Smooth muscle cell (in vitro differentiated cells): ENCODE data around the gene CARMIL1. TPM values are rescaled to one million over a fixed set of nuclear protein-coding genes. Genes with fewer than 3 reads are reported as not detected.

Experiments used
- DNase-seq: peaks from one replicate; lab custom pipeline; 2025; ENCODE audit not compliant: unreplicated experiment; lab: John Stamatoyannopoulos, UW
- H2AFZ ChIP-seq: fragments of 200-600 bp; sonication (generic); 2 replicates; pipeline ENCODE4 v1.6.0; 2016; ENCODE audit warnings: antibody characterized with exemption, low read depth, mild to moderate bottlenecking
- H3F3A ChIP-seq: fragments of 200-600 bp; sonication (generic); 2 replicates; pipeline ENCODE4 v1.6.0; 2017; ENCODE audit warnings: antibody characterized with exemption, low read depth
- H3K27ac ChIP-seq: fragments of 200-600 bp; sonication (generic); 2 replicates; pipeline ENCODE4 v1.5.1; 2016; ENCODE audit warnings: low read depth, mild to moderate bottlenecking
- H3K27me3 ChIP-seq: fragments of 200-600 bp; sonication (generic); 2 replicates; pipeline ENCODE4 v1.6.1; 2016; ENCODE audit warnings: low read depth, mild to moderate bottlenecking
- H3K36me3 ChIP-seq: fragments of 200-600 bp; sonication (generic); 2 replicates; pipeline ENCODE4 v1.5.1; 2016; ENCODE audit warnings: low read depth
- H3K4me1 ChIP-seq: fragments of 200-600 bp; sonication (generic); 2 replicates; pipeline ENCODE4 v1.5.1; 2016; ENCODE audit warnings: low read depth
- H3K4me2 ChIP-seq: fragments of 200-600 bp; sonication (generic); 2 replicates; pipeline ENCODE4 v1.6.0; 2016; ENCODE audit warnings: mild to moderate bottlenecking
- H3K4me3 ChIP-seq: fragments of 200-600 bp; sonication (generic); 2 replicates; pipeline ENCODE4 v1.5.1; 2016; ENCODE audit warnings: mild to moderate bottlenecking
- H3K79me2 ChIP-seq: fragments of 200-600 bp; sonication (generic); 2 replicates; pipeline ENCODE4 v1.6.0; 2016; ENCODE audit warnings: low read depth, mild to moderate bottlenecking
- H3K9ac ChIP-seq: fragments of 200-600 bp; sonication (generic); 2 replicates; pipeline ENCODE4 v1.6.0; 2016; ENCODE audit warnings: low read depth
- H3K9me3 ChIP-seq: fragments of 200-600 bp; sonication (generic); replicated peaks from 2 replicates; pipeline ENCODE4 v1.5.1; 2016; ENCODE audit warnings: low read depth
- H4K20me1 ChIP-seq: fragments of 200-600 bp; sonication (generic); 2 replicates; pipeline ENCODE4 v1.6.0; 2016; ENCODE audit warnings: low read depth
- WGBS: methylation state at CpG from one replicate; pipeline ENCODE4 v1.1.7; 2016; ENCODE audit warnings: low lambda C conversion rate; 5-methylcytosine and 5-hydroxymethylcytosine counted together
- polyA plus RNA-seq: library from polyadenylated mRNA; unstranded; fragments of >200 nt; fragmentation: Nextera tagmentation; extraction: Ambion mirVana; gene quantifications from 2 replicates; pipeline ENCODE4 v1.2.1, GENCODE V29; 2016
- total RNA-seq: library from RNA; depleted of rRNA; stranded (reverse); fragments of >200 nt; gene quantifications from 2 replicates; pipeline ENCODE4 v1.2.3, GENCODE V29; 2014
- TF ChIP-seq, protein P1 (sequence below): fragments of 200-600 bp; sonication (generic); IDR thresholded peaks from 2 replicates; pipeline ENCODE4 v1.5.1; 2017; ENCODE audit warnings: borderline replicate concordance, mild to moderate bottlenecking, antibody characterized with exemption; ENCODE audit not compliant: insufficient read depth, poor library complexity, severe bottlenecking

The CARMIL1 gene
- total and polyA plus RNA-seq, 2 experiments from 2014 or later, result 7.6 to 24.1 TPM

- no peaks in the 10 kb centered on the region for H3F3A ChIP-seq
- no peak overlapping the region for H3K4me2 ChIP-seq
- no peak overlapping the region for H2AFZ ChIP-seq
- TF ChIP-seq, protein P1, sequence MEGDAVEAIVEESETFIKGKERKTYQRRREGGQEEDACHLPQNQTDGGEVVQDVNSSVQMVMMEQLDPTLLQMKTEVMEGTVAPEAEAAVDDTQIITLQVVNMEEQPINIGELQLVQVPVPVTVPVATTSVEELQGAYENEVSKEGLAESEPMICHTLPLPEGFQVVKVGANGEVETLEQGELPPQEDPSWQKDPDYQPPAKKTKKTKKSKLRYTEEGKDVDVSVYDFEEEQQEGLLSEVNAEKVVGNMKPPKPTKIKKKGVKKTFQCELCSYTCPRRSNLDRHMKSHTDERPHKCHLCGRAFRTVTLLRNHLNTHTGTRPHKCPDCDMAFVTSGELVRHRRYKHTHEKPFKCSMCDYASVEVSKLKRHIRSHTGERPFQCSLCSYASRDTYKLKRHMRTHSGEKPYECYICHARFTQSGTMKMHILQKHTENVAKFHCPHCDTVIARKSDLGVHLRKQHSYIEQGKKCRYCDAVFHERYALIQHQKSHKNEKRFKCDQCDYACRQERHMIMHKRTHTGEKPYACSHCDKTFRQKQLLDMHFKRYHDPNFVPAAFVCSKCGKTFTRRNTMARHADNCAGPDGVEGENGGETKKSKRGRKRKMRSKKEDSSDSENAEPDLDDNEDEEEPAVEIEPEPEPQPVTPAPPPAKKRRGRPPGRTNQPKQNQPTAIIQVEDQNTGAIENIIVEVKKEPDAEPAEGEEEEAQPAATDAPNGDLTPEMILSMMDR, result no peak
- no peak for DNase-seq
- no peak overlapping the region for H3K4me3 ChIP-seq
- no peaks in the 10 kb centered on the region for H3K27me3 ChIP-seq
- H3K36me3 ChIP-seq, result no peaks in the 10 kb centered on the region
- peak overlapping the region; percentile 82 for H3K27ac ChIP-seq
- no peaks in the 10 kb centered on the region for H3K9me3 ChIP-seq
- no peak overlapping the region for H3K9ac ChIP-seq
- H3K79me2 ChIP-seq, result no peaks in the 10 kb centered on the region
- no peaks in the 10 kb centered on the region for H4K20me1 ChIP-seq
- H3K4me1 ChIP-seq, result peaks cover 11% of the 10 kb centered on the region
- WGBS, result 70% methylated on average over 4 of the region's 4 CpGs
Observed at GRCh38 chr6:25504661-25505060, 225.5 kb downstream of the CARMIL1 start.

DNA sequence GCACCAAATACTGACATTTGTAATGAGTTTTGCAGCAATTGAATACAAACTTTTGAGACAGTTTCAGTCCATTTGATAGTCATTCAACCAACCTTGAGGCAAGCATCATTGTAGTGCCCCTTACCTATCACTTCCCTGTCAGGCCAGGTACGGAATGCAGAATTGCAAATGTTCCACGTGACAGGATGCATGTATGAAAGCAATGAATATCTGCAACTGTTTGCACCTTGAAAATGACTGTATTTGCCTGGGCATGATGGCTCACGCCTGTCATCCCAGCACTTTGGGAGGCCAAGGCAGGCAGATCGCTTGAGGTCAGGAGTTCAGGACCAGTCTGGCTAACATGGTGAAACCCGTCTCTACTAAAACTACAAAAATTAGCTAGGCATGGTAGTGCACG is 226.8 kb downstream of the CARMIL1 start:
- Histone ChIP-seq H3K36me3 (no peaks in the 10 kb centered on the region), H4K20me1 (no peaks in the 10 kb centered on the region), H3K4me1 (peaks cover 16% of the 10 kb centered on the region), H3K4me2 (no peak overlapping the region), H3K27me3 (no peaks in the 10 kb centered on the region), H3K4me3 (no peak overlapping the region), H2AFZ (no peak overlapping the region), H3K27ac (no peak overlapping the region), H3K9me3 (no peaks in the 10 kb centered on the region), H3K79me2 (no peaks in the 10 kb centered on the region), H3K9ac (no peak overlapping the region), H3F3A (no peaks in the 10 kb centered on the region)
- 74% methylated on average over 6 of the region's 6 CpGs for WGBS
- DNase-seq, result no peak
- TF ChIP-seq, protein P1, result no peak

DNA sequence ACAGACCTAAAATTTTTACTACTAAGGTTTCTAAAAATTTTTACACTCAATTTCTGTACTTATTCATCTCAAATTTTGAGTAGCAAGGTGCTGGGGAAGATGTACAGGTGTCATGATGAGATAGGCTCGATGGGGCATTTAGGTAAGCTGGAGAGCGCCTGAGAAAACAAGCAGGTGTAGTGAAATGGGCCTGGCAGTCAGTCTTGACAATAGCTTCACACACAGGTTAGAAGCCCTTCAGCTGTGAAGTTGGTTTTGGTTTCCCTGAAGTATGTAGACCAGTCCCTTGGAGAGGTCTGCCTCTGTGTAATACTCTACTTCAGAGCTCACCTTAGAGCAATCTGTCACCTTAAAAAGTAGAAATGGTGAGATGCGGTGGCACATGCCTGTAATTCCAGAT is 228.9 kb downstream of the CARMIL1 start:
- TF ChIP-seq, protein P1, result no peak
- H3K4me3 ChIP-seq, result no peak overlapping the region
- no peaks in the 10 kb centered on the region for H3K36me3 ChIP-seq
- no peaks in the 10 kb centered on the region for H3K9me3 ChIP-seq
- no peak overlapping the region for H3K4me2 ChIP-seq
- no peaks in the 10 kb centered on the region for H4K20me1 ChIP-seq
- no peaks in the 10 kb centered on the region for H3F3A ChIP-seq
- no peak overlapping the region for H2AFZ ChIP-seq
- WGBS, result 89% methylated on average over 3 of the region's 3 CpGs
- no peaks in the 10 kb centered on the region for H3K79me2 ChIP-seq
- DNase-seq, result no peak
- no peak overlapping the region for H3K27ac ChIP-seq
- H3K4me1 ChIP-seq, result peaks cover 16% of the 10 kb centered on the region
- H3K9ac ChIP-seq, result no peak overlapping the region
- no peaks in the 10 kb centered on the region for H3K27me3 ChIP-seq

DNA sequence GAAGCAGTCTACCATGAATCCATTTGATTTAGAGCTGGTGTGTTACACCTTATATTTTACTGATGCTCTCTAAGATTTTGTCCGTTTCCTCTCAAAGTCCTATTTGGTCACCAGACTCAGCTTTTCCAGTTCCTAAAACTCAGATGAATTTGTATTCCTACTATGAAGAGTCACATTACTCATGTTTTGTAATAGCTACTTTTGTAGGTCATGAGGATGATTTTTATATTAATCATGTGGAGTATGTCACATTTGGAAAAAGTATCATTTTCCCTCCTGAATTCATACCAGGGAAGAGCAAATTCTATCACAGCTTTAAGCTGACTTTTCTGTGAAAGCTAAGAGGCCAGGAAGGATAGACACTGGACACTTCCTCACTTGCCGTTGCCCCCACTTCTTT is 232.2 kb downstream of the CARMIL1 start:
- H4K20me1 ChIP-seq, result no peaks in the 10 kb centered on the region
- no peak for DNase-seq
- H2AFZ ChIP-seq, result no peak overlapping the region
- no peak overlapping the region for H3K4me3 ChIP-seq
- H3K9ac ChIP-seq, result no peak overlapping the region
- H3K9me3 ChIP-seq, result no peaks in the 10 kb centered on the region
- no peaks in the 10 kb centered on the region for H3K36me3 ChIP-seq
- peaks cover 11% of the 10 kb centered on the region for H3K4me1 ChIP-seq
- no peak overlapping the region for H3K4me2 ChIP-seq
- H3K27me3 ChIP-seq, result no peaks in the 10 kb centered on the region
- 77% methylated on average over 2 of the region's 2 CpGs for WGBS
- H3K79me2 ChIP-seq, result no peaks in the 10 kb centered on the region
- H3F3A ChIP-seq, result no peaks in the 10 kb centered on the region
- no peak overlapping the region for H3K27ac ChIP-seq
- TF ChIP-seq, protein P1, result no peak
